IMR-90 (cell line): Measurements from ENCODE around the gene ZNF750.

Experiments
- FOS ChIP-seq: fragments of 150-350 bp; IDR thresholded peaks from 2 replicates; pipeline ENCODE4 v1.6.1; 2016; ENCODE audit warnings: low read depth, low read length
- MAFK ChIP-seq: IDR thresholded peaks from 2 replicates; pipeline ENCODE4 v1.6.1; 2012; ENCODE audit warnings: low read depth, low read length, improper control_type of control experiment
- POLR2A ChIP-seq: IDR thresholded peaks from 2 replicates; pipeline ENCODE4 v1.6.1; 2012; ENCODE audit warnings: mild to moderate bottlenecking, low read depth, low read length
- RFX5 ChIP-seq: IDR thresholded peaks from 2 replicates; pipeline ENCODE4 v1.8.0; 2012; ENCODE audit warnings: low read depth, mild to moderate bottlenecking, low read length, moderate library complexity
- TF ChIP-seq, protein P1 (sequence below): conservative IDR thresholded peaks from 2 replicates; pipeline ENCODE4 v1.5.1; 2012; ENCODE audit warnings: mild to moderate bottlenecking, low read depth, low read length, improper control_type of control experiment

- TF ChIP-seq, protein P1, sequence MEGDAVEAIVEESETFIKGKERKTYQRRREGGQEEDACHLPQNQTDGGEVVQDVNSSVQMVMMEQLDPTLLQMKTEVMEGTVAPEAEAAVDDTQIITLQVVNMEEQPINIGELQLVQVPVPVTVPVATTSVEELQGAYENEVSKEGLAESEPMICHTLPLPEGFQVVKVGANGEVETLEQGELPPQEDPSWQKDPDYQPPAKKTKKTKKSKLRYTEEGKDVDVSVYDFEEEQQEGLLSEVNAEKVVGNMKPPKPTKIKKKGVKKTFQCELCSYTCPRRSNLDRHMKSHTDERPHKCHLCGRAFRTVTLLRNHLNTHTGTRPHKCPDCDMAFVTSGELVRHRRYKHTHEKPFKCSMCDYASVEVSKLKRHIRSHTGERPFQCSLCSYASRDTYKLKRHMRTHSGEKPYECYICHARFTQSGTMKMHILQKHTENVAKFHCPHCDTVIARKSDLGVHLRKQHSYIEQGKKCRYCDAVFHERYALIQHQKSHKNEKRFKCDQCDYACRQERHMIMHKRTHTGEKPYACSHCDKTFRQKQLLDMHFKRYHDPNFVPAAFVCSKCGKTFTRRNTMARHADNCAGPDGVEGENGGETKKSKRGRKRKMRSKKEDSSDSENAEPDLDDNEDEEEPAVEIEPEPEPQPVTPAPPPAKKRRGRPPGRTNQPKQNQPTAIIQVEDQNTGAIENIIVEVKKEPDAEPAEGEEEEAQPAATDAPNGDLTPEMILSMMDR, result no peak
- no peak for TF ChIP-seq MAFK
- no peak for TF ChIP-seq POLR2A
- TF ChIP-seq RFX5, result no peak
- no peak for TF ChIP-seq FOS
Observed at GRCh38 chr17:82879241-82879640, 39.4 kb upstream of the ZNF750 start.
